HepG2 (cell line): Measurements from ENCODE around the gene KRTAP4-16. TPM values are rescaled to one million over a fixed set of nuclear protein-coding genes. Genes with fewer than 3 reads are reported as not detected.

ENCODE experiments used
- ATAC-seq: fragments of 200-7000 bp; cut with Tn5 transposase; 3 replicates; pipeline ENCODE4 v1.9.1; 2020; ENCODE audit warnings: mild to moderate bottlenecking, moderate library complexity
- BruUV-seq: library from RNA; stranded (reverse); fragments of 400-500 nt; replicated peaks from 2 replicates; lab custom pipeline; 2021; lab: Mats Ljungman, UMichigan
- CTCF ChIA-PET: fragments of 300-600 bp; formaldehyde crosslinking; extraction: SDS; loops from one replicate; lab custom pipeline; 2021; ENCODE audit warnings: low total read pairs, inconsistent platforms, low intra/inter-chr PET ratio; lab: Yijun Ruan, JAX
- POLR2A ChIA-PET: fragments of 350-600 bp; sonication (Branson Sonifier 250); formaldehyde crosslinking; loops from one replicate; lab custom pipeline; 2020; ENCODE audit warnings: antibody characterized with exemption, inconsistent platforms; lab: Yijun Ruan, JAX
- DNase-seq: peaks from one replicate; pipeline ENCODE4 v3.0.0-alpha.2; 2015; ENCODE audit warnings: low spot score
- FAIRE-seq: peaks from 3 replicates; lab custom pipeline; 2011; peaks lifted over from hg19 to GRCh38; lab: Jason Lieb, UNC
- H2AFZ ChIP-seq: one replicate; pipeline ENCODE4 v1.6.1; 2011; ENCODE audit warnings: low read length, inconsistent platforms
- H3K27ac ChIP-seq: fragments of 300-600 bp; 3 replicates; pipeline ENCODE4 v1.8.0; 2011; ENCODE audit warnings: mixed run types, mild to moderate bottlenecking, mixed read lengths, low read length, inconsistent platforms; ENCODE audit not compliant: insufficient read depth; ENCODE audit errors: extremely low read length
- H3K27me3 ChIP-seq, 2 experiments: fragments of 200-600 bp in 1 of 2; 2 replicates in 1 of 2; 3 replicates in 1 of 2; pipeline versions ENCODE4 v1.6.0 to v1.8.0; 2011; ENCODE audit warnings: low read length in 2 of 2, mild to moderate bottlenecking in 2 of 2, moderate library complexity in 2 of 2, inconsistent platforms in 1 of 2; ENCODE audit not compliant: insufficient read depth in 2 of 2, control insufficient read depth in 1 of 2
- H3K36me3 ChIP-seq, 2 experiments: fragments of 200-600 bp in 1 of 2; replicated peaks in 1 of 2; 2 replicates in 1 of 2; 3 replicates in 1 of 2; pipeline versions ENCODE4 v1.5.1 to v1.8.0; 2011; ENCODE audit warnings: low read length in 2 of 2, inconsistent platforms in 1 of 2; ENCODE audit not compliant: insufficient read depth in 2 of 2, control insufficient read depth in 1 of 2
- H3K4me1 ChIP-seq: 2 replicates; pipeline ENCODE4 v1.5.1; 2012; ENCODE audit warnings: low read length, inconsistent platforms; ENCODE audit not compliant: insufficient read depth
- H3K4me2 ChIP-seq: 2 replicates; pipeline ENCODE4 v1.6.0; 2011; ENCODE audit warnings: low read depth, low read length, inconsistent platforms
- H3K4me3 ChIP-seq, 3 experiments: fragments of 200-600 bp in 1 of 3; sonication (generic), shearing (Covaris generic) in 1 of 3; replicated peaks in 1 of 3; 2 replicates each; pipeline ENCODE4 v1.5.1; 2011 to 2016; ENCODE audit warnings: low read length in 3 of 3, inconsistent platforms in 2 of 3, low read depth in 2 of 3, mild to moderate bottlenecking in 2 of 3, control low read depth in 1 of 3, mixed read lengths in 1 of 3; ENCODE audit not compliant: insufficient read depth in 1 of 3
- H3K79me2 ChIP-seq: one replicate; pipeline ENCODE4 v1.6.1; 2011; ENCODE audit warnings: low read length, inconsistent platforms; ENCODE audit not compliant: insufficient read depth
- H3K9ac ChIP-seq: 2 replicates; pipeline ENCODE4 v1.6.0; 2011; ENCODE audit warnings: mild to moderate bottlenecking, low read depth, low read length, inconsistent platforms; ENCODE audit not compliant: insufficient read depth
- H3K9me3 ChIP-seq: 2 replicates; pipeline ENCODE4 v1.5.1; 2012; ENCODE audit warnings: mild to moderate bottlenecking, low read length
- H4K20me1 ChIP-seq: 2 replicates; pipeline ENCODE4 v1.6.0; 2011; ENCODE audit warnings: inconsistent platforms, mild to moderate bottlenecking, low read length, moderate library complexity; ENCODE audit not compliant: insufficient read depth
- ATAD3A ChIP-seq: sonication (generic); formaldehyde crosslinking; IDR thresholded peaks from 2 replicates; pipeline ENCODE4 v1.4.0; 2020; ENCODE audit warnings: missing genetic modification reagents
- EZH2 ChIP-seq: conservative IDR thresholded peaks from 2 replicates; pipeline ENCODE4 v1.6.1; 2012; ENCODE audit warnings: mild to moderate bottlenecking, low read depth, low read length, moderate library complexity
- HINFP ChIP-seq: sonication (generic); formaldehyde crosslinking; IDR thresholded peaks from 2 replicates; pipeline ENCODE4 v1.4.0; 2020; ENCODE audit warnings: low read depth, mild to moderate bottlenecking, missing genetic modification reagents
- MED13 ChIP-seq: sonication (generic); formaldehyde crosslinking; IDR thresholded peaks from 2 replicates; pipeline ENCODE4 v1.5.0; 2020; ENCODE audit warnings: missing genetic modification reagents
- PATZ1 ChIP-seq: sonication (generic); formaldehyde crosslinking; IDR thresholded peaks from 2 replicates; pipeline ENCODE4 v1.4.0; 2020; ENCODE audit warnings: missing genetic modification reagents
- RBM22 ChIP-seq: fragments of 200-400 bp; formaldehyde crosslinking; optimal IDR thresholded peaks from 2 replicates; pipeline ENCODE3; 2017; ENCODE audit warnings: mild to moderate bottlenecking, low read length, moderate library complexity
- SRSF4 ChIP-seq: fragments of 200-400 bp; formaldehyde crosslinking; IDR thresholded peaks from one replicate; pipeline ENCODE4 v1.6.1; 2018; ENCODE audit warnings: mild to moderate bottlenecking, low read depth, low read length, moderate library complexity; ENCODE audit not compliant: poor library complexity, severe bottlenecking
- TBX3 ChIP-seq: fragments of 450-650 bp; IDR thresholded peaks from 2 replicates; pipeline ENCODE4 v1.6.1; 2017; ENCODE audit warnings: antibody characterized with exemption, mild to moderate bottlenecking, inconsistent platforms, borderline replicate concordance
- WIZ ChIP-seq: sonication (generic); formaldehyde crosslinking; IDR thresholded peaks from 2 replicates; pipeline ENCODE4 v1.5.1; 2020; ENCODE audit warnings: mild to moderate bottlenecking, missing genetic modification reagents
- ZNF274 ChIP-seq: sonication (generic); formaldehyde crosslinking; IDR thresholded peaks from 2 replicates; pipeline ENCODE4 v1.5.1; 2020; ENCODE audit warnings: mild to moderate bottlenecking, missing genetic modification reagents
- ZNF30 ChIP-seq: sonication (generic); formaldehyde crosslinking; IDR thresholded peaks from 2 replicates; pipeline ENCODE4 v1.5.0; 2020; ENCODE audit warnings: mild to moderate bottlenecking, missing genetic modification reagents
- ZNF329 ChIP-seq: sonication (generic); formaldehyde crosslinking; IDR thresholded peaks from 2 replicates; pipeline ENCODE4 v1.9.0; 2021; ENCODE audit warnings: low read depth, mild to moderate bottlenecking, missing genetic modification reagents
- ZNF333 ChIP-seq: sonication (generic); formaldehyde crosslinking; IDR thresholded peaks from 2 replicates; pipeline ENCODE4 v1.4.0; 2020; ENCODE audit warnings: mild to moderate bottlenecking, missing genetic modification reagents, borderline replicate concordance
- ZNF552 ChIP-seq: sonication (generic); formaldehyde crosslinking; IDR thresholded peaks from 2 replicates; pipeline ENCODE4 v1.9.0; 2022; ENCODE audit warnings: missing genetic modification reagents, mild to moderate bottlenecking, borderline replicate concordance
- ZNF577 ChIP-seq: sonication (generic); formaldehyde crosslinking; IDR thresholded peaks from 2 replicates; pipeline ENCODE4 v1.4.0; 2020; ENCODE audit warnings: mild to moderate bottlenecking, low read depth, missing genetic modification reagents, borderline replicate concordance
- WGBS: methylation state at CpG from one replicate; pipeline ENCODE4 v1.1.6; 2017; ENCODE audit warnings: low lambda C conversion rate; 5-methylcytosine and 5-hydroxymethylcytosine counted together
- in situ Hi-C: cut with HindIII; loops from 2 replicates; pipeline ENCODE4 v1.10.0; 2017; ENCODE audit warnings: low pct_unique_long_range_greater_than_20kb; ENCODE audit not compliant: extremely low pct_ligation_motif_present
- intact Hi-C: fragments of 100-400 bp; cut with micrococcal nuclease; formaldehyde crosslinking; loops from one replicate; pipeline ENCODE4 v1.10.0; 2022; ENCODE audit not compliant: unreplicated experiment
- polyA plus RNA-seq, 8 experiments: library from polyadenylated mRNA; depleted of rRNA in 3 of 8; stranded (reverse) in 7 of 8; unstranded in 1 of 8; fragments of >200 nt; fragmentation: Illumina TruSeq in 4 of 8; extraction: Trizol in 4 of 8; gene quantifications; 2 replicates each; pipeline versions ENCODE4 v1.2.1 to v1.2.3, GENCODE V29; 2011 to 2016; ENCODE audit warnings: low read depth in 4 of 8, missing spikeins in 1 of 8, mixed read lengths in 1 of 8; ENCODE audit not compliant: insufficient read depth in 1 of 8
- total RNA-seq, 5 experiments: library from RNA; depleted of rRNA; stranded (reverse); fragments of >200 nt; fragmentation: Illumina TruSeq; extraction: Trizol; gene quantifications; 2 replicates each; pipeline ENCODE4 v1.2.3, GENCODE V29; 2016; ENCODE audit warnings: low read depth in 1 of 5

Gene KRTAP4-16
- total and polyA plus RNA-seq, 2 of the 13 experiments (the other 11 are each of a cell fraction or from before 2014, with no cell fraction given), result not detected

GRCh38 chr17:41098481-41098880, 3.5 kb downstream of the KRTAP4-16 start:
- no peaks in the 10 kb centered on the region for H3K36me3 ChIP-seq
- in situ Hi-C loops, result no loop called here
- TF ChIP-seq MED13 (no peak), ZNF274 (no peak), SRSF4 (no peak), RBM22 (no peak), ZNF577 (CRISPR knock-in tag) (no peak), EZH2 (no peak), HINFP (CRISPR knock-in tag) (no peak), ATAD3A (CRISPR knock-in tag) (no peak), ZNF333 (CRISPR knock-in tag) (no peak), WIZ (CRISPR knock-in tag) (no peak), ZNF30 (CRISPR knock-in tag) (no peak), ZNF329 (CRISPR knock-in tag) (no peak), ZNF552 (CRISPR knock-in tag) (no peak), PATZ1 (CRISPR knock-in tag) (no peak), TBX3 (no peak)
- TF ChIP-seq, all 625 proteins: peak for 0
- BruUV-seq, result no TSS peak
- H3K4me3 ChIP-seq, result no peak overlapping the region
- 23% methylated on average over 6 of the region's 6 CpGs for WGBS
- H3K4me2 ChIP-seq, result no peak overlapping the region
- FAIRE-seq, result no peak
- CTCF ChIA-PET, result no interaction called here
- peaks cover 0 to 11% of the 10 kb centered on the region in 2 experiments; a peak in 2 of 5 replicates for H3K27me3 ChIP-seq
- H3K79me2 ChIP-seq, result no peaks in the 10 kb centered on the region
- no peaks in the 10 kb centered on the region for H4K20me1 ChIP-seq
- H3K9me3 ChIP-seq, result no peaks in the 10 kb centered on the region
- H3K9ac ChIP-seq, result no peak overlapping the region
- POLR2A ChIA-PET, result no interaction called here
- H3K27ac ChIP-seq, result no peak overlapping the region
- intact Hi-C loops, result no loop called here
- ATAC-seq, result no peak
- no peaks in the 10 kb centered on the region for H3K4me1 ChIP-seq
- H2AFZ ChIP-seq, result no peak overlapping the region
- DNase-seq, result no peak
